Mammary epithelial cell (primary cell): Measurements from ENCODE around the gene SIRPB2.

Experiments used
- EZH2 ChIP-seq: IDR thresholded peaks from 2 replicates; pipeline ENCODE4 v1.6.1; 2012; ENCODE audit warnings: low read length, inconsistent platforms, borderline replicate concordance
- TF ChIP-seq, protein P1 (sequence below), 2 donors: IDR thresholded peaks in 1 of 2; conservative IDR thresholded peaks in 1 of 2; 2 replicates each; pipeline ENCODE4 v1.5.1; 2011 to 2012; ENCODE audit warnings: inconsistent platforms in 2 of 2, low read length in 2 of 2, mild to moderate bottlenecking in 2 of 2, control low read depth in 1 of 2, low read depth in 1 of 2; ENCODE audit not compliant: insufficient read depth in 1 of 2; ENCODE audit errors: extremely low read depth in 1 of 2

DNA sequence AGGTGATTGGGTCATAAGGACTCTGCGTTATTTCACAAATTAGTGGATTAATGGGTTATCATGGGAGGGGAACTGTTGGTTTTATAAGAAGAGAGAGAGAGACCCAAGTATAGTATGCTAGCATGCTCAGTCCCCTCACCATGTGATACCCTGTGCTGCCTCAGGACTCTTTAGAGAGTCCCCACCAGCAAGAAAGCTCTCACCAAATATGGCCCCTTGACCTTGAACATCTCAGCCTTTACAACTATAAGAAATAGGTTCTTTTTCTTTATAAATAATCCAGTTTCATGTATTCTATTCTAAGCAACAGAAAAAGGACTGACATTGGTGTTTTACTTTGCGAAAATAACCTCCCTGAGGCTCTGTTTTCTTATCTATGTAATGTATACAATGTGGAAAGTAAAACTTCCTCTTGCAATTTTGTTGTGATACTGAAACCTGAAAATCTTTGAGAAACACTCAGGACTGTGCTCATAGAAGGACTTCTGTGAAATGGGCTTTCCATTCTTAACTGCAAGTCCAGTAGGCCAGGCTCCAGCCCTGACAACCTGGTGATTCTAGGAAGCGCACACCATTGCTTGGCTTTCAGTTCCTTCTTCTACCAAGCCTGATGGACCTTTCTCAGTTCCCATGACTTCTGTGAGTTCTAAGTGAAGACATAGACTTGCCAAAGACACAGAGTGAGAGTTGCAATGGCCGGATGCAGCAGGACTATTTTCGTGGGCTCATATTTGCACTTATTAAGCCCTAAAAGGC is 44.4 kb upstream of the SIRPB2 start:
- TF ChIP-seq, protein P1, sequence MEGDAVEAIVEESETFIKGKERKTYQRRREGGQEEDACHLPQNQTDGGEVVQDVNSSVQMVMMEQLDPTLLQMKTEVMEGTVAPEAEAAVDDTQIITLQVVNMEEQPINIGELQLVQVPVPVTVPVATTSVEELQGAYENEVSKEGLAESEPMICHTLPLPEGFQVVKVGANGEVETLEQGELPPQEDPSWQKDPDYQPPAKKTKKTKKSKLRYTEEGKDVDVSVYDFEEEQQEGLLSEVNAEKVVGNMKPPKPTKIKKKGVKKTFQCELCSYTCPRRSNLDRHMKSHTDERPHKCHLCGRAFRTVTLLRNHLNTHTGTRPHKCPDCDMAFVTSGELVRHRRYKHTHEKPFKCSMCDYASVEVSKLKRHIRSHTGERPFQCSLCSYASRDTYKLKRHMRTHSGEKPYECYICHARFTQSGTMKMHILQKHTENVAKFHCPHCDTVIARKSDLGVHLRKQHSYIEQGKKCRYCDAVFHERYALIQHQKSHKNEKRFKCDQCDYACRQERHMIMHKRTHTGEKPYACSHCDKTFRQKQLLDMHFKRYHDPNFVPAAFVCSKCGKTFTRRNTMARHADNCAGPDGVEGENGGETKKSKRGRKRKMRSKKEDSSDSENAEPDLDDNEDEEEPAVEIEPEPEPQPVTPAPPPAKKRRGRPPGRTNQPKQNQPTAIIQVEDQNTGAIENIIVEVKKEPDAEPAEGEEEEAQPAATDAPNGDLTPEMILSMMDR (conservative IDR thresholded peaks at IDR 0.05 in 1 of 2, IDR thresholded peaks at IDR 0.05 in 1 of 2; ENCODE audit: extremely low read depth in 1 of 2, insufficient read depth in 1 of 2, low read depth in 1 of 2, low read length in 2 of 2), result no peak
- no peak for TF ChIP-seq EZH2
